ENCODE results near the gene SAP30BP.

- TF ChIP-seq CTCF (IDR thresholded peaks at IDR 0.05), result no peak
- TF ChIP-seq POLR2A (IDR thresholded peaks at IDR 0.05), result no peak
Observed at GRCh38 chr17:75739174-75739573, 72.0 kb downstream of the SAP30BP start.

Measured in Peyer's patch (tissue), 4 donors.